IPS-NIHi7 (cell line): Measurements from ENCODE around the gene HOMEZ.

Experiments
- DNase-seq: peaks from one replicate; pipeline ENCODE4 v3.0.0; 2012; ENCODE audit warnings: mixed read lengths; ENCODE audit errors: extremely low spot score

HOMEZ gene

DNA sequence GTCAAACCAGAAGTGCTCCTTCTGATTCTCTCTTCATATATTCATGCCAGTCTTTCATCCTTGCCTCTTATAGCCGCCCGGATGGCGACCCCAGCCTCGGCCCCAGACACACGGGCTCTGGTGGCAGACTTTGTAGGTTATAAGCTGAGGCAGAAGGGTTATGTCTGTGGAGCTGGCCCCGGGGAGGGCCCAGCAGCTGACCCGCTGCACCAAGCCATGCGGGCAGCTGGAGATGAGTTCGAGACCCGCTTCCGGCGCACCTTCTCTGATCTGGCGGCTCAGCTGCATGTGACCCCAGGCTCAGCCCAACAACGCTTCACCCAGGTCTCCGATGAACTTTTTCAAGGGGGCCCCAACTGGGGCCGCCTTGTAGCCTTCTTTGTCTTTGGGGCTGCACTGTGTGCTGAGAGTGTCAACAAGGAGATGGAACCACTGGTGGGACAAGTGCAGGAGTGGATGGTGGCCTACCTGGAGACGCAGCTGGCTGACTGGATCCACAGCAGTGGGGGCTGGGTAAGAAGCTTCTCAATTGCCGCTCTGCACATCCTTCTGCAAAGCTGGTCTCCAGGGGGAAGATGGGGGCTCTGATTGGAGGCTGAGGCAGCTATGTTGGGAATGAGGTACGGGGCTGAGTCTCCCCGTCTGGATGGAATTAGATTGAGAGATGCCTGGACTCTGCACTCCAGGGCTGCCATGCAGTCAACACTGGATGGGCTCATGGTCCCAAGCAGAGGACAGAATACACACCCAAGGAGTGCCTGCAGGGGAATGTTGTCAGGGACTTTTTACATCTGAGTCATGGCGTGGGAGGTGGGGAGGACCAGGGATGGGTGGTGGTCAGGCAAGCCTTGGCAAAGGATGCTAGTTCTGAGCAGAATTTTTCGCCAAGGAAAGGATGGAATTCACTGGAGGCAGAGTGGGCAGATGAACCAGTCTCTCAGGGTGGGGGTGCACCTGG is 22.0 kb upstream of the HOMEZ start:
- no peak for DNase-seq

DNA sequence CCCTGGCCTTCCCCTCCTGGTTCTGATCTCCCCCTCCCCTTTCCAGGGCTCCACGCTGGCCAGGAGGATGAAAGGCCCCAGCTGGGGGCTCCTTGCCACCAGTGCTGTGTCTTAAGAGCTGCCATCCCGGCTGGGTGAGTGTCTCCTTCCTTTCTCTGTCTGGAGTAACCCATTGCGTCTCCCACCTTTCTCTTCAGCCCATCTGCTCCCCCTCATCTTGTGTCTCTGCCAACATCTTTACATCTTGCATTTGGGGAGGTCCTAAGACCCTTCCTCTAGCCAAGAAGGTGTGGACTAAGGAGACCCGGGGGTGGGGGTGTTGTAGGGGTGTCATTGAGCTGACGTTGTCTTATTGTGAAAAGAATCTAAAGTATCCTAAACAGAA is 21.2 kb upstream of the HOMEZ start:
- DNase-seq, result no peak

DNA sequence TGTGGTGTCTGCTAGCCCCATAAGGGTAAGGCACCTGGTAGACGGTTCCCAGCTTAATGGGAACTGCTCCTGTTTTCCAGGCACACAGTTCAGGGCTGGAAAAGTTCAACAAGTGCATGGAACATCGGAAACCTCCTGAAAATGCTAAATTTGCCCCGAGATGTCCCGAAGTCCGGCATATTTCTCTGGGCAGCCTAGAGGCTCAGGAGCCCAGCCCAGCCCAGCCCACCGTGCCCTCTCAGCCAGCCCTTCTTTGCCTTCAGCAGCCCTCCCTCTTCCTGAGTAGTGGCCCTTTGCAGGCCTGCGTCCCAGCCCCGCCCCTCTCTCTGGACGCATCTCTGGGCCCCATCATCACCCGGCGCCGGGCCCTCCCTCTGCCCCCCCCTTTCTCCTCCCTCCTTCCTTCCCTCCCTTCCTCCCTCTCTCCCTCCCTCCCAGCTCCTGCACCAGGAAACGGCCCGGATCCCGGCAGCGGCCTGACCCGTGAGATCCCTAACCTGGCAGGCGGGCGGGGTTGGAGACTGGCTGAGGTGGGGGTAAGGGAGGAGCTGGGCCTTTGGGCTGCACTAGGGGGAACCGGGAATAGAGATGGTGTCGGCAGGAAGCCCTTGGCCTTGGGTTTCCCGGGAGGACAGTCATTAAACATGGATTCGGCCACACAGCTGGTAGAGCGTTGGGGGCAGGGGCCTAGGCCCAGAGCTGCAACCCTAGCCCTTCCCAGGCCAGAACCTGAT is 20.6 kb upstream of the HOMEZ start, which contains the start of gene BCL2L2:
BCL2L2 (plus strand) TSS at position 422 of the 734 bp plus-strand sequence. CDS start 935 bp downstream, outside the sequence.
- peak; percentile 80 for DNase-seq

DNA sequence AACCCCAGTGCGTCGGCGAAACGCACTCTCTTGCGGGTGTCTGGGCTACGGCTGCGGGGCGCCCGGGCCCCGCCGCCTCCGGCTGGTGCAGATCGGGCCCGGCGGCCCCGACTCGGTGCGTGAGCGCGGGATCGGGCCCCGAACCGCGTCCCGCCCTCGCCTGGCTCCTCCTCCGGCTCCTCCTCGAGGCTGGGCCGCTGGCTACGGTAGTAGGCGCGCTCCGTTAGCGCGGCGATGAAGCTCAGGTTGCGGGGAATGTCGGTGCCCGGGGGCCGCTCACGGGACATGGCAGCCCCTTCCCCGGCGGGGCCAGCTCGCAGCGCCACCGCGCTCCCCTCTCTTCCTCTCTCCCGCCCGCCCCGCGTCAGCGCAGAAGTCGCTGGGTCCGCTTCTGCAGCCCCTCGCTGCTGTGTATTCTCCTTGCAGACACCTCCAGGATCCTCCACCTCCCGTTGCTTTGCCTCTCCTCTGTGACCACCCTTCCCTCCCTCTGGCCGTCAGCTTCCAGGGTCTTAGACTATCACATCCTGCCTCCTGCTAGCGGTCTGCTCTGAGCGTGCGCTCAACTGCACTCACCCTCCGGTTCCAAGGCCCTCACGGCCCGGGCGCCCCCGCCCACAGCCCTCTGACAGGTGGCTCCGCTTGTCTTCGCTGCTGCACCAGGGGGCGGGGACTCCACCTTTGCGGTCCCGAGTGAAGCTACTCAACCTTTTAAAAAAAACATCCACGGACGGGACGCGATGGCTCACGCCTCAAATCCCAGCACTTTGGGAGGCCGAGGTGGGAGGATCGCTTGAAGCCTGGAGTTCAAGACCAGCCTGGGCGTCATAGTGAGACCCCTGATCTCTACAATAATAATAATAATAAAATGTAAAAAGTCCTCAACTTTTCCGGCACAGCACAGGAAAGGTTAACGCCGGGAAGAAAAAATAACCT is 16.6 kb upstream of the HOMEZ start, which contains the start of gene PPP1R3E:
PPP1R3E (minus strand) TSS at position 570 of the 936 bp plus-strand sequence; CDS start at position 287, 283 bp downstream.
- DNase-seq, result peak; percentile 21

DNA sequence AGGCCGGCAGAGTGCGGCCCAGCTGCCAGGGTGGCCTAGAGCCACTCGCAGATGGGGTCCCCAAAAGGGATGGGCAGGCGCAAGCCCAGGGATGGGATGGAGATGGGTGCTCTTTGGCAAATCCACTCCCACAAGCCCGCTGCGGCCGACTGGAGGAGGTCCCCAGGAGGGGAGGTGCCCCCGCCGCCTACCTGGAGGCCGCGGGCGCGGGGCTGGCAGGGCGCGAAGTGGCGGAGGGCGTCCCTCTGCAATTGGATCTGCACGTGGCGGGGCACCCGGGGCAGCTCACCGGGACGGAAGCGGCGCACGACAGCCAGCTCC is 16.0 kb upstream of the HOMEZ start:
- DNase-seq, result no peak

DNA sequence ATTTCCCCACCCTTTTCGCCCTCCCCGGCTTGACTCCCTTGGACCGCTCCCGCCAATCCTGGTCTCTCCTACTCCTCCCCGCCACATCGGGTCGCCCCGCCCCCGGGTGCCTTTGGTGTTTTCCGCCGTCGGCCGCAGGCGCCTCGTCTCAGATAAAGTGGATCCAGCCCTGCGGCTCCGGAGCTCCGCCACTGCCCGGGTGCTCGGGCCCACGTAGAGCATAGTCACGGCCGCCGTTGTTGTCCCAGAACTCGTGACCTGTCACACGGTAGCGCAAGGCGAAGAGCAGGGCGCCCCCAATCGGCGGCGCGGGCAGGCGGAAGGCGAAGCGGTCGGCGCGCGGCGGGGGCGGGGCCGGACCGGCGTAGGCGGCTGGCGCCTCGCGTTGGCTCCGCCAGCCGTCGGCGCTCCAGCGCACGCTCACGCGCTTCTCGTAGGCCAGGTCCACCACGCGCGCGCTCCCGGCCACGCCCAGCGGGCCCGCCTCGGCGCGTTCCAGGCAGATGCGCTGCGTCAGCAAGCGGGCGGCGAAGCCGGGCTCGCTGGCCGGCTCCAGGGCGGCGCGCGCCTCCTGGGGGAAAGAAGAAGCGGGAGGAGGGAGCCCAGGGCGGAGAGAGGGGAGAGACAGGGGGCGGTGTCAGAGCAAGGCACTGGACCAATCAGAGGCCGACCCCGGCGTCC is 15.5 kb upstream of the HOMEZ start:
- DNase-seq, result peak; percentile 93

DNA sequence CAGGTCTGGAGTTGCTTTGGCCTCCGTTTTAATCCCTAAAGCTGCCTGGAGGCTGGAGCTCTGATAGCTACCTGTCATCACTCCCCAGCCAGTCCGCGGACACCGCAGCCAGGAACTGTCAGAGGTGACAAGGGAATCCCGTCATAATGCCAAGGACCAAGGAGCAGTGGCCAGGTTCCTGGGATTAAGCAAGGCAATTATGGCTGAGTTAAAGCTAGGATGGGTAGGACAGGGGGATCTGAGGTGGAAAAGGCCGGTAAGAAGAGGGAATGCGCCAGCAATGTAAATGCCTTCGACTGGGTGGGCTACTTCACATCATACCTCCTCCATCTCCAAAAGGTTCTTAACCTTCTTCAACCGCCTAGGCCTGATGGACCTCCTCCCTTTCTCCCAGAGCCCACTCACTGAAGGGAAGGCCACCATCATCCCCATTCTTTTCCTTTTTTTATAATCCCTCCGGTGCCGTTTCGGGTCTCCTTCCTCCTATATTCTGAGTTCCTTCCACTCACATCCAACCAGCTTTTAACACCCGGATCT is 14.8 kb upstream of the HOMEZ start:
- no peak for DNase-seq

DNA sequence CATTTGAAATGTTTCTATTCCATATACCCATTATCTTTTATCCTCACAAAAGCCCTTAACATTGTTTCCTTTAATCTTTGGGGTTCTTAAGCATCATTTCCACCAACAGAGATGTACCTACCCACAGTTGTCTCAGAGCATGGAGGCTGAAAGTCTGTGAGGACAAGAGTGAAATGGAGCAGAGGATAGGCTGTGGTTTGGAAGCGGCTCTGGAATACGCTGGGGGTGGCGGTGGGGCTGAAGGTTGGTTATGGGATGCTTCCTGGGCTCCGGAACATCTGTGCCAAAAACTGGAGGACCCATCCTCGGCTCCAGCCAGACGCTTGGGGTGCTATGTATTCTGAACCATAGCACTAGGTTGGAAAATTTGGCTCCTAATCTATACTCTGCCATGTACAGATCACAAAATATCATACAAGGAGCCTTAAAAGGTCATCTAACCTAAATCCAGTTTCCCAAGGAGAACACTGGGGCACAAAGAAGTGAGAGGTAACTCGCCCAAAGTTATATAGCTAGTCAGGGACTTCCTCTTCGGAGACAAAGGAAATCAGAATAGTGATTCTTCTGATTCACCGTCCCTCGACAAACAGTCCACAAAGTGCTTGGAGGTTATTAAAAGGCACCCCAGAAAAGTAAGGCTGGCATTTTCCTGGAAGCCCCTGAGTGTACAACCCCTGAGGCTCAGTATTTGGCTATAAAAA is 14.2 kb upstream of the HOMEZ start:
- DNase-seq, result no peak

DNA sequence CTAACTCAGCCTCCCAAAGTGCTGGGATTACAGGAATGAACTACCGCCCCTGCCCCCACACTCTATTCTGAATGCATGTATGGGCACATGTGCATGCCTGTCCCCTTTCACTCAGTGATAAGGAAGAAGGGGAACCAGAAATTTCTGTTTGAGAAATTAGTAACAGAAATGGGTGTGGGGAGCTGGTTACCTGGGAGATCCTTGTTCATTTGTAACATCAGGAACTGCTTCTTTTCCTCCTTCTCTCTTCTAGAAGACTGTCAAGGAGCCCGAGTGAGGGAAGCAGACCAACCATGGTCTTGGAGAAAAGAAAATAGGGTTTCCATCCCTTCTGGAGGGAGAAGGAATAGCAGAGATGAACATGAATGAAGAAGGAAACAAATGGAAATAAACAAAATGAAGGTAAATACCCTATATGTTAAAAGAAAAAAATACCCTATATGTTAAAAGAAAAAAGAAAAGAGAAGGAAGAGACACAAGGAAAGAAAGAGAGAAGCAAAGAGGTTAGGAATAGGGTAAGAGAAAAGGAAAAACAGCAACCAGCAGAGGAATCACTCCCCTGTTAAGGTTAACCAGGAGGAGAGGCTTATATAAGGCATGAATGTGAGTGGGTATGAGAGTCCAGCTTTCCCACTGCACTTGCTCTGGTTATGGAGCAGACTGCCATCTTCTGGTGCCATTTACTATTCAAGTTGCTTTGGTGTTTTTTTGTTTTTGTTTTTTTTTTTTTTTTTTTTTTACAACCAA is 13.5 kb upstream of the HOMEZ start:
- no peak for DNase-seq

DNA sequence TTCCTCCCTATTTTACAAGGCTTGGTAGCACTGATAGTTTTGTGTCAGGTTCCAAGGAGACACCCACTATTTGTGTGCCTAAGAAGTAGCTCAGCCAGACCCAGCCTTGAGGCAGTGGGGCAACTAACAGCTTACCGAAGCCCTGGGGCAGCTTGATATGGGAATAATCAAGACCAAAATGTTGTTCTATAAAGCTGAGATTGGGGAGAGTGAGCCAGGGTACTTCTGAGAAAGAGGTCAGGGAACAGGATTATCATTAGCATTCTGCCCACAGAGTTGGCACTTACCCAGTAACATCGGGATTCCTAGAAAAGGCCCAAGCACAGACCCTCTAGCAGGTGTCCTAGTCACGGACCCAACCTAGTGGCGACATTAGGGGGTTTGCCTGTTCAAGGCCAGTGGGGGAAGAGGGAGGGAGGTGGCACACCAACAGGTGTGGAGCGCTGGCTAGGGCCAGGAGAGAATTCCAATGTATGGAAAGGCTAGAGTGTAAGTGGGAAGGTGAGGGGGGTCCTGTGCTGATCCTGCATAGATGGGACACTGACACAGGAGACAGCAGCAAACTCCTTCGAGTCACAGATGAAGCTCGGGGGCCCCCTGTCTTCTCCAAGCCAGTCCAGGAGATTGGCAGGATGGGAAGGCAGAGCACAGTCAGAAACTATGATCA is 11.8 kb upstream of the HOMEZ start:
- DNase-seq, result no peak

DNA sequence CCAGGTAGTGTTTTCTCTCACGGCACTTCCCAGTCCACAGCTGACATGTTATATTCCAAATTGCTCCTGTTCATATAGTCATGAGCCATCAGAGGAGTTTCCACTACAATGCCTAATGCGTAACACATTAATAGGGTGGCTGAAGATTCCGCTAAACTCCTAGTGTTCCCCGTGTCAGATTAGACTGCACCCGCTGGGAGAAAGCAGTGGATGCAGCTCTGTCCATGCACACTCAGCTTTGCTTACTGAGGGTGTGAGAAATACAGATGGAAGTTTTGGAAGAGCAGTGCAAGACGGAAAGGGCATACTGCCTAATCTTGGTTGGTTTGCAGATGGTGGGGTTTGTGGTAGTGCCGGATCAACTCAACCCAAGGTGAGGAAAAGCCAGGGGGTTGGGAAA is 11.2 kb upstream of the HOMEZ start:
- no peak for DNase-seq

DNA sequence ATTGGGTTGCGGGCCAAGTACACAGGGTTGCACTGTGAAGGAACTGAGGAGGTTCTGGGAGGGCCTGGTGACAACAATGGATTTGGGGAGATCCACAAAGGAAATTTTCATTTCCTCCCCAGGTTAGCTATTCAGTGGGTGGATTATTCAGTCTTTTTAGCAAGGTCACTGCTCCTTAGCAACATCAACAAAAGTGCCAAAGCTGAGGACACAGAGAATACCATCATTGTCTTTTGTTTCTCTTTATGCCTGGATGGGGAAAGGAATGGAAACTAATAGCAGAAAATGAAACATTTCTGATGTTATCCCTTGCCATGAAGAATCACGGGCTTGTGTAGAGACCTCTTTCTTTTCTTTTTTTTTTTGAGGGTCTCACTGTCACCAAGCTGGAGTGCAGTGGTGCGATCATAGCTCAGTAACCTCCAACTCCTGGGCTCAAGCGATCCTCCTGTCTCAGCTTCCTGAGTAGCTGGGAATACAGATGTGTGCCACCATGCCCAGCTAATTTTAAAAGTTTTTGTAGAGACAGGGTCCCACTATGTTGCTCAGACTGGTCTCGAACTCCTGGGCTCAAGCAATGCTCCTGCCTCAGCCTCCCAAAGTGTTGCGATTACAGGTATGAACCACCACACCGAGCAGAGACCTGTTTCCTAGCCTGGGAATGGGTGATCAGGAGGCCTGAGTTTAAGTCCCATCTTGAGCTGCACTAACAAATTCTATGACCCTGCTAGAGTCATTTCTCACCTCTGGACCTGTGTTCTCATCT is 10.3 kb upstream of the HOMEZ start:
- DNase-seq, result no peak

DNA sequence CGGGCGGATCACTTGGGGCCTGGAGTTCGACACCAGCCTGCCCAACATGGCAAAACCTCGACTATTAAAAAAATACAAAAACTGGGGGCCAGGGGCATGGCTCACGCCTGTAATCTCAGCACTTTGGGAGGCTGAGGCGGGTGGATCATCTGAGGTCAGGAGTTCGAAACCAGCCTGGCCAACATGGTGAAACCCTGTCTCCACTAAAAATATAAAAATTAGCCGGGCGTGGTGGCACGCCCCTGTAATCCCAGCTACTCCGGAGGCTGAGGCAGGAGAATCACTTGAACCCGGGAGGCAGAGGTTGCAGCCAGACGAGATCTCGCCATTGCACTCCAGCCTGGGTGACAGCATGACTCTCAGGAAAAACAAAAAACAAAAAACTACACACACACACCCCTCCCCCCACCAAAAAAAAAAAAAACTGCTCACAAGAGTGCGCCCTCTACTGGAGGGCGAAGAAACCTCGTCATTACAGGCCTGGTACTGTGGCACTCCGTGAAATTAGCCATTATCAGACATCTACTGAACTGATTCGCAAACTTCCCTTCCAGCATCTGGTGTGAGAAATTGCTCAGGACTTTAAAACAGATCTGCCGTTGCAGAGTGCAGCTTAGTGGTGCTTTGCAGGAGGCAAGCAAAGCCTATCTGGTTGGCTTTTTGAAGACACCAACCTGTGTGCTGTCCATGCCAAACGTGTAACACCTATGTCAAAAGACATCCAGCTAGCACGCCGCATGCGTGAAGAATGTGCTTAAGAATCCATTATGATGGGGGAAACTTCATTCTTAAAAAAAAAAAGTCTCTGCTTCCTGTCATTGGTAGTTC is 9.0 kb upstream of the HOMEZ start:
- DNase-seq, result no peak

DNA sequence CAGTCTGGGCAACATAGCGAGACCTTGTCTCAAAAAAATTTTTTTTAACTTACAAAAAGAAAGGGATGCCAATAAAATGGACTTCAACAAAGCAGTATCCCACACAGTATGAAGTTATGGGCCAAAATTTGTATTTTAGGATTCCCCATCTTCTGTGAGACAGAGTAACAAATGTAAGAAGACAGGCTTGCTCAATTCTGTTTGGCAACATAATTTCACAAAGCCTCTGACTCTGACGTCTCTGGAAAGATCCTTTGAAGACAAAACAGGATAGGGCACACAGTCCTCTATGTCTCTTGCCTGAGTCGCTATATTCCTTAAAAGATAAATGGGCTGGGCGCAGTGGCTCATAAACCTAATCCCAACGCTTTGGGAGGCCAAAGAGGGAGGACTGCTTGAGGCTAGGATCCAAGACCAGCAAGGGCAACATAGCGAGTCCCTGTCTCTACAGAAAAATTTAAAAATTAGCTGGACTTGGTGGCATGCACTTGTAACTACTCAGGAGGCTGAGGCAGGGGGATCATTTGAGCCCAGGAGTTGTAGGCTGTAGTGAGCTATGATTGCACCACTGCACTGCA is 1.1 kb upstream of the HOMEZ start:
- no peak for DNase-seq

DNA sequence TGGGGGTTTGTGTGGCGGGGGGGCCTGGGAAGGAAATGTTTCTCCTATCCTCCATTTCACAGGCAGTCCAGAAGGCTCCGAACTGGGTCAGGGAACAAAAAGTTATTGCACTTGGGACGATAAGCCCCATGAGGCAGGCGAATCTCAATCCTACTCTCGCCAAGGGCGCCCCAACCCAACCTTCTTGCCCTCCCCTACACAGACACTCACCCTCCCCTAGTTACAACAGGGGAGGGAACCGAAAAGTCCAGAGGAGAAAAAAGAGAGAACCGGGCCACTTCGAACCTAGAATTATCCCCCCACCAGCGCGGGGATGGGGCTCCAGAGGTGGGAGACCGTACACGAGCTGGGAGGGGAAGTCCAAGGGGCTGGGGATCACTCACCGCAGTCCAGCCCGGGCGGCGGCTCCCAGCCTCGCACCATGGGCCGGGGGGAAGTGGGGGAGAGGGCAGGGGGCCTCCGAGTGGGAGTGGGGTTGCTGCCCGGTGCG is 357 bp downstream of the HOMEZ start:
- no peak for DNase-seq

DNA sequence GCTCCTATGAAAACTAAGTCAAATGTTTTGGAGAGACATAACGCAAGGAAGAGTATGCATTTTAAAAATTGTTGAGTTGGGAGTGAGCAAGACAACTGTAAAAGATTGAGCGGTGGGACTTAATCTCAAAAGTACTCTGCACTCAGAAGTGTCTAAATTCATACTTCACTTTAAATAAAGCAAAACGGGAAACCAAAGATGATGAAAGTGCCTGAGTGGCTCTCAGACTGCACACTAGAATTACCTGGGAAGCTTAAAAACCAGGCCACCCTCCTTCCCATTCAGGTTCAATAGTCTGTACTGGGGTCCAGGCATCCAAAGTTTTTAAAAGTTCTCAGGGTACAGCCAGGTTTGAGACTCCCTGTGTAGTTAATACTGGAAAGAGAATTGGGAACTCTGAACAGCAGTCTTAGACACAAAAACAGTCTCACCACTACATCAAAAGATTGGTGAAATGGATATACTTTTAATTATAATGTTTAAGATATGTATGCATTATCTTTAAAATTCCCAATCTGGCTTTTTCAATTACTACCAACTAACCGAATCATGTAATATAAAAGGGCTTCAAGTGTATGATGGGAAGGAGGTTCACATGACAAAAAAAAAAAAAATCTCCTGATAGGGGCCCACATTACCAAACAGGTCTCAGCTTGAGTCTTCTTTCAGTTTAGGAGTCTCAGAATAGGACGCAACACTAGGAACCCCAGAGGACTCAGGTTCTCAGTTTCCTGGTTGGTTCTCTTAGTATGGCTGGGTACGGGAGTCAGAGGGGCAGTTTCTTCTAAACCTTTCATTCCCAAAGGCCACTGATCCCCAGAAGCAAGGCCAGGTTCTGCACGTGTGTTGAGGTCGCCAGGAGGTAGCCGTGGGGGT is 1.0 kb downstream of the HOMEZ start:
- DNase-seq, result no peak
